Cortex of kidney (tissue), 1 donor: ENCODE data around the gene ITGB2.
"Not testable (repeated sequence)": the region's sequence is repeated elsewhere in the genome, so short reads cannot be mapped to it uniquely, and the experiment has no call there.

ENCODE experiments used
- DNase-seq: peaks from one replicate; lab custom pipeline; 2025; lab: John Stamatoyannopoulos, UW

The ITGB2 gene

GRCh38 chr21:44940116-44940631, 19.5 kb upstream of the ITGB2 start:
- no peak for DNase-seq

- no peak for DNase-seq
Observed at GRCh38 chr21:44939532-44940115, 18.9 kb upstream of the ITGB2 start, which contains the start of gene SLX9. Gene SLX9 (plus strand): TSS chr21:44940029. CDS start chr21:44940058, 29 bp downstream.

GRCh38 chr21:44938772-44939531, 18.3 kb upstream of the ITGB2 start:
- no peak for DNase-seq

- no peak for DNase-seq
Observed at GRCh38 chr21:44935533-44935927, 14.8 kb upstream of the ITGB2 start.

- DNase-seq = no peak
Observed at GRCh38 chr21:44934797-44935532, 14.3 kb upstream of the ITGB2 start.

- no peak for DNase-seq
Observed at GRCh38 chr21:44934276-44934675, 13.6 kb upstream of the ITGB2 start.

GRCh38 chr21:44933918-44934260, 13.2 kb upstream of the ITGB2 start:
- DNase-seq = no peak

GRCh38 chr21:44933199-44933917, 12.7 kb upstream of the ITGB2 start:
- DNase-seq = no peak

GRCh38 chr21:44932408-44933181, 11.9 kb upstream of the ITGB2 start:
- no peak for DNase-seq

GRCh38 chr21:44931501-44932407, 11.1 kb upstream of the ITGB2 start:
- DNase-seq = no peak

DNA sequence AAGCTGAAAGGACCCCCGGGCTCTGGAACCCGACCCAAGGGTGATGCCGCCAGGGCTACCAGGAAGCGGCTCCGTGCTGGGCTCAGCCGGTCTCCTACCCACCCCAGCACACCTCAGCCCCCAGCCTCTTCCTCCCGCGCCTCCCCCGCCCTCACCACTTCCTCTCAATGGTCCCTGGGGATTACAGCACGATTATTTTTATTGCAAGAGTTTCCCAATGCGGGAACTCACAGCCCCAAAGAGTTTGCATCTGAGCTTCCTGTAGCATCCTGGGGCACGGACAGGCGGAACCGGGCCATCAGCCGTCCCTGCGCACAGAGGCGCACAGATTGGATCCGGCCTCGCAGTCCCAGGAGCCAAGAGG, 10.4 kb upstream of the ITGB2 start:
- no peak for DNase-seq

- no peak for DNase-seq
Observed at GRCh38 chr21:44930543-44930981, 9.9 kb upstream of the ITGB2 start.

DNA sequence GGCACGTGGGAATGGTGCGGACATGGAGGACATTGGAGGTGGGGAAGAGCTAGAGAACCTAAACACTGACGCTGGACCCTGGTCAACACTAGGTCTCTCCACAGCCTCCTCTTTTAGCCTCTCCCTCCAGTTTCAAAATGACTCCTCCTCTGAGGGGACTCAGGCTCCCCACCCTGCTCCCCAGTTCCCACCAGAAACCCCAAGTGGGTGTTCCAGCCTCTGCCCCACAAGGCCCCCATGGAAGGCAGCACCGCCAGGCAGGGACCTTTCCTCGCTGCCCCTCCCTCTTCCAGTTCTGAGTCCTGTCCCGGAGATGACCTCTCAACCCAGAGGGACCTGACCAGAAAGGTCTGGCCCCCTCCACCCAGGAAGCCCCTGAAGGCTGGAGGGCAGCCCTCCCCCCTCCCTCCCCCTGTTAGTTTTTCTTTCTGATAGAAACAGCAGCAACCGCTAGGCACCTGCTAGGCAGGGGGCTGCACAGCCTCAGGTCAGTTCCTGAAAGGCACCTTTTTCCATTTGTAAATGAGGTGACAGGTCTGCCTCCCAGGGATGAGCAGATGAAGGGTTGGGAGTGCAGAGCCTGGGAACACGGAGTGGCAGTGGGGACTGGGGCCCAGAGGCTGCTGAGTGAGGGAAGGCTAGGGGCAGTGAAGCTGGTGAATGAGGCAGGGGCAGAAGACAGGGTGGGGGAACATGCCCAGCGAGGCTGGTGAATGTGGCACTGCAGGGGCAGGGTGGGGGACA, 9.3 kb upstream of the ITGB2 start:
- no peak for DNase-seq

- no peak for DNase-seq
Observed at GRCh38 chr21:44929242-44929798, 8.6 kb upstream of the ITGB2 start.

DNA sequence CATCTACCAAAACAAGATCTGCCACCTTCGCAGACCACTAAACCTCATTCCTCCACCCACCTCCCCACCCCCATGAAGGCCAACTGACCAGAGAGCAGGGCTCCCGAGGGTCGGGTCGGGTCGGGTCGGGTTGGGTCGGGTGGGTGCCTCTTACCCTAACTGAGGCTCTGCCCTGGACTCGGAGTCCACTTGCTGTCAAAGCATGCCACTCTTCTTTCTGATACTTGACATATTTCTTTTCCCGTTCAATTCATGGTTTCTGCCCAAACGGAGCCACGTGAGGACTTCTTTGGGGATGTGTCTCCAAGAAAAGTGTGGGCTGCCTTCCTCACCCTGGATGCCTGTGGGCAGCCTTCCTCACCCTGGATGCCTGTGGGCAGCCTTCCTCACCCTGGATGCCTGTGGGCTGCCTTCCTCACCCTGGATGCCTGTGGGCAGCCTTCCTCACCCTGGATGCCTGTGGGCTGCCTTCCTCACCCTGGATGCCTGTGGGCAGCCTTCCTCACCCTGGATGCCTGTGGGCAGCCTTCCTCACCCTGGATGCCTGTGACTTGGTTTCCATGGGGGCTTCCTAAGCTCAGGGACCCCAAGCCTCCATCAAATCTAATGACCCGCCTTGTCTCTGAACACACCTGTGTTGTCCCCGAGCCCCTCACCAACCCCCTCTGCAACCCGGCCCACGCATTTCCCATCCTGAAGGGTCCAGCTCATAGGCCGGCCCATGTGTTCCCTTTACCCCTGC, 8.0 kb upstream of the ITGB2 start:
- not testable (repeated sequence) for DNase-seq

DNA sequence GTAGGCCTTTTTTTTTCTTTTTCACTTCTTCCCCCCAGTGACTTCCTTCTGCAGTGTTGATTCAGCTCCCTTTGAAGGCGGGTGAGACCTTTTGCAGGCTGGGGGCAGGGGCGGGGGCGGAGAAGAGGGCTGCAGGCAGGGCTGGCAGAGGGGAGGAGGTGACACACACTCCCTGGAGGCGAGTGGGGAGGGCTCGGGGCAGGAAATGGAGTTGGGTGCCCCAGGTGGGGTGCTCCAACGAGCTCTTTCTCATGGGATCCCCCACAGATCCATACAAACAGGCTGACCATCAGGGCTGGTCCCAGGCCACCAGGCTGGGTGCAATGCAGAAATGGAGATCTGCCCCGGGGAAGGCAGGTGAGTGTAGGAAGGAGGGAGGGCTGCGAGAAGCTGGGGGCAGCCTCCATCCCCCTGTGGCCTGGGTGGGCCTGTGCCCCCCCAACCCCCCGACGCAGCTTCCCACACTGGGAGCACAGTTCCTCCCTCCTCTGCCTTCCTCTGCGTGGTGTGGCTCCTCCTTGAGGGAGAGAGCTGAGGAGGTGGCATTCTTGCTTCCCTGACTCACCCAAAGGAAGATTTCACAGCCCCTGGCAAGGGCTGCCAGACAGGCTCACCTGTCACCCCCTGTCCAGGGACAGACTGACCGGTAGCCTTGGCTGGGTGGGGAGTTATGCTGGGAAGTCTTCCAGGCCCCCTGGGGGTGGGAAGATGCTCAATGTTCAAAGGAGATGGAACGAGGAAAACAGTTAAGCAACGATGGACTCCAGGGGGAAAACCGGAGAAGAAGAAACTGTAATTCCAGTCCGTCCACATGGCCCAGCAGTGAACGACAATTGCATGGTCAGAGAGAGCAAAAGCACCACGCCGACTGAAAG, 7.1 kb upstream of the ITGB2 start:
- DNase-seq = no peak

DNA sequence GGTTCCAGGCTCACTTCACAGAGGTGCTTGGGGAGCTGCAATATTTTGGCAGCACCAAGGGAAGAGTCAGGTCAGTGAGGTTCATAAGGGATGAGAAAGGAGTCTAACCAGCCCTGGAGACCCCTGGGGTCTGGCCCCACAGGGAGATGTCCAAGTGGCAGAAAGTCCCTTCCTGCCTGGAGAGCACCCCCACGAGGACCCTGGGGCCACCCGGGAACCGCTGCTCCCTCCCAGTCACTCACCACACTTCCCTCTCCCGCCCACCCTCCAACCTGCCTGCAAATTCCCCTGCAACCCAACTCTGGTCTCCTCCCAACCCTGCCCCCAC, 6.5 kb upstream of the ITGB2 start:
- DNase-seq = no peak
